Measurements from ENCODE around the gene RFNG.
A peak's percentile ranks its signal among the peaks of the same experiment; 100 is the strongest.

The RFNG gene

GRCh38 chr17:82077617-82078358 lies 26.2 kb upstream of the RFNG start:
- no peak for DNase-seq (ENCODE audit: low spot score)

GRCh38 chr17:82076785-82077591 lies 25.4 kb upstream of the RFNG start:
- no peak for DNase-seq (ENCODE audit: low spot score)

- no peak for DNase-seq (ENCODE audit: low spot score)
Measured at GRCh38 chr17:82076018-82076784, 24.6 kb upstream of the RFNG start.

- no peak for DNase-seq (ENCODE audit: low spot score)
Measured at GRCh38 chr17:82073446-82073845, 21.8 kb upstream of the RFNG start.

DNA sequence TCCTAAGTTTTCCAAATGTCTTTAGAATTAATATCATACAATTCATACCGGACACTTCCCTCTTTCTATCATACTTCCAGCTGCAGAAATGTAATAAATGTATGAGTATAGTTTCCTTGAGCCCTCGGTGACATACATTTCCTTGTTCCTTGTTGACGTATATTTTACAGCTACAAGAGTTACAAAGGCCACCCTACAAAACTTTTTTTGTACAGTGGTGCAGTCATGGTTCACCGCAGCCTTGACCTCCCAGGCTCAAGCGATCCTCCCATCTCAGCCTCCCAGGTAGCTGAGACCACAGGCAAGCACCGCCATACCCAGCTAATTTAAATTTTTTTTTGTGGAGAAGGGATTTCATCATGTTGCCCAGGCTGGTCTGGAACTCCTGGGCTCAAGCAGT lies 21.2 kb upstream of the RFNG start:
- DNase-seq (ENCODE audit: low spot score), result no peak

DNA sequence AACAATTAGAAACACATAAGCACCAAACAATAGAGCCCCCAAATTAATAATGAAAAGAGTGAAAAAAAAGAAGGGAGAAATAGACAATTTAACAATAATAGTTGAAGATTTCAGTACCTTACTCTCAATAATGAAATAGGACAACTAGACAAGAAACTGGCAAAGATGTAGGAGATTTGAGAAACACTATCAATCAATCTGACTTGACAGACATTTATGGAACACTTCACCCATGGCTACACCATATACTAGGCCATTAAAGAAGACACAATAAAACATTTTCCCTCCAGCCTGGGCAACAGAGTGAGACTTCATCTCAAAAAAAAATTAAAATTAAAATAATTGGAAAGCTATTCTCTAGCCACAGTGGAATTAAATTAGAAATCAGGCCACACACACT lies 19.0 kb upstream of the RFNG start:
- DNase-seq (ENCODE audit: low spot score), result no peak

DNA sequence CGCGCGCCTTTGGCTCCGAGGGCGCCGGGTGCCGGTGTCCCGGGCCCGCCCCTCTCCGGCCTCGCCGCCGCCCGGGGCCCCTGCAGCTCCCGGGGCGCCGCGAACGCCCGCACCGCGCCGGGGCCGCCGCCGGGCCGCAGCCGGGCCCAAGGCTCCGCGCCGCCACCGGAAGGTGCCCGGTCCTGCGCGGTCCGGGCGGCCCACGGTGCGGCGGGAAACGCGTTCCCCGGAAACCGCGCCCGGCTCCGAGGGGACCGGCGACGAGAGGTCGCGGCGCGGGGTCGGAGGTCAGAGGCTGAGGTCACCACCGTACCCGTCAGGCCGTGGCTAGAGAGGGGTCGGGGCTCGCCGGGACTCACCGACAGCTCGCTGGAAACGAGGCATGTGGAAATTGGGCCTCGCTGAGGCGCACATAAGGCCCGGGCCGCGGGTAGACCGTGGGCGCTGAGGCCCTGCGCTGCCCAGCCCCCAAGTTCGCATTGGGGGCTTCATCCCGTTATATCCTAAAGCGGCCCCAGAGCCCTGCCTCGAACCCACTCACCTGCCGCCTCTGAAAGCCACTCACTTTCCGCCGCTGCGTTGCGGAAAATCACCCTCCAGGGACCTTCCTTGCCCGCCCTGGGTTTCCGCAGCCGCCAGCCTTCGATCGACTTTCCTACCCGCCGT lies 14.2 kb upstream of the RFNG start, which contains the start of gene DUS1L:
Gene DUS1L (minus strand): TSS at position 167 of the 666 bp plus-strand sequence. CDS start 745 bp downstream, outside the sequence.
- DNase-seq (ENCODE audit: low spot score), result peak; percentile 91

DNA sequence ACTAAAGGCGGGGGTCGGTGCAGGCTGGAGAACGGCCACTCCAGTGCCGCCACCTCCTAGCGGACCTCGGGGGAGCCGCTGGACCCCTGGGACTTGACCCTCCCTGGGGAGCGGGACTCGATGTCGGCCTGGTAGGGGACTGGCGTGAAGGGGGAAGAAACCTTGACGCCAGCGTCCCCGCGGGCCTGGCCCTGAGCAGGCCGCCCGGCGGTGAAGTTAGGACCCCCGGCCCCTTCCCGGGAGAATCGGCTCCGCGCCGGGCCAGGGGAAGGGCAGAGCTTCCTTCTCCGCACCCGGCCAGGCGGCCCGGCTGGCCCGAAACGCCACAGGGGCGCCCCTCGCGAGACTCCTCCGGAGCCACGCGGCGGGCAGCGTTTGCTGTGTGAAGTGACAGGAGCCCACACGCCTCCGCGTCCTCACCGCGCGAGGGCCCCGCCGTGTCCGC lies 13.6 kb upstream of the RFNG start:
- peak; percentile 47 for DNase-seq (ENCODE audit: low spot score)

GRCh38 chr17:82064433-82065192 lies 13.0 kb upstream of the RFNG start:
- DNase-seq (ENCODE audit: low spot score), result no peak

GRCh38 chr17:82063424-82064415 lies 12.1 kb upstream of the RFNG start:
- no peak for DNase-seq (ENCODE audit: low spot score)

DNA sequence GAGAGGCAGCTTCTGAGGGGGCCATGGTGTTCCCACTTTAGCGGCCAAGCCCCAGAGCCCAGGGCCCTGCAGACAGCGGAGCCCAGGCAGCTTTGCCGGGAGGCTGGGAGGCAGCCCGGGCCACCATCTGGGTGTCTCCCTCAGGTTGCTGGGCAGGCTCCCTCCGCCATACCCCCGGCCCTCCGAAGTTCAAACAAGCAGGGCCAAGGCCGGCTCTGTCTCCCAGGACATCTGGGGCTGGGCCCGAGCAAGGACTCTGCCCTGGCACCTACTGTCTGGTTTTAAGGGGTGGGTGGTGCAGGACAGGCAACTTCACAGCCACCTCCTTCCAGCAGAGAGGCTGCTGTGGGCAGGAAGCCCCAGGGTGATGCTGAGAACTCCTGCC lies 11.4 kb upstream of the RFNG start:
- no peak for DNase-seq (ENCODE audit: low spot score)

DNA sequence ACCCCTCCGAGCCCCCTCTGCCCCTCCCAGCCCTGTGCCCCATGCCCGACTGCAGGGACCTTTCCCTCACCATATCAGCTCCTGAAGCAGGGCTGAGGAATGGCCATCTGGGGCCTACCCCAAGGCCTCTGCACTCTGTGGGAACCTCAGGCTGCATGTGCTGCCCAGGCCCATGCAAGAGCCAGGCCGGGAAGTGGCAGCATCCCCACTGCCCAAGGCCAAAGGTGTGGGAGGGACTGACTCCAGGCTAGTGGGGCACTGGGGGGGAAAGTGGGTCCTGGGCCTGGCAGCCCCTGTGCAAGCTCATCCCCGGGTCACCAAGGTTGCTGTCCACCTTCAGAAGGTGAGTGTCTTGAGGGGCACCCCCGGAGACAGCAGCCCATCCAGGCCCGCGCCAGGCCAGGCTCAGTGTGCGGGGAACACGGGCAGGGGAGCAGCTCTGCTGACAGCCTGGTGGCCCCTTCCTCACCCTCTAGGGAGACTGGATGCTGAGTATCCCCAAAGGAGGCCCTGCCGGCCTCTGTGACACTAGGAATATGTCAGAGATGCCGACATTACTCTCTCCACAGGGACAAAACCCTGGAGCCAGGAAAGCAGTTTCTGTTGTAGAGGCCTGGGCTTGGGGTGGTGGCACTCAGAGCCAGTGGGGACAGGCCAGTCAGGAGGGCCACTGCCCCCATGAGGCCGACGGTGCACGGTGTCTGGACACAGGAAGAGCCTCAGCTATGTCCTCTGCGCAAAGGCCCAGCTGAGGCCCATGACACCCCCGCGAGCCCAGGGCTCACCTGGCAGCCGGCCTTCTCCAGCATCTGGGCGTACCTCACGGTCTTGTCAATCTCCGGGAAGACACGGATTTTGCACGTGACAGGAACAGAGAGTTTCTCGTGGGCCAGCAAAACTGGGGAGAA lies 10.7 kb upstream of the RFNG start:
- DNase-seq (ENCODE audit: low spot score), result no peak

- DNase-seq (ENCODE audit: low spot score), result no peak
Measured at GRCh38 chr17:82061047-82061925, 9.7 kb upstream of the RFNG start.

DNA sequence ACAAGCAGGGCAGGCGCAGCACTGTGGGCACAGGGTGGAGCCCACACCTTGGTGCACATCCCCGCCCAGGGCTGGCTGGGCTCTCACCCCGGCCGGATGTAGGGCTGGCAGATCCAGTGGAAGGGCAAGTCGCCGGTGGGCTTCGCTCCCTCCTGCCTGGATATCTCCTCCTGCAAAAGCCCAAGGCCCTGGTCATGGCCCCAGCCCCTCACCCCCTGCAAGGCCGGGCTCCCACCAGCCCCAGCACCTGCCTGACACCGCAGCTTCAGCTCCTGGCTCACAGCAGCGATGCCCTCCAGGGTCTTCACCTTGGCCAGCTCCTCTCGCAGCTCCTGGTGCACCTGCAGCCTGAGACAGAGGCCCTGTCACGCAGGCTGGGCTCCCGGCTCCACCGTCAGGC lies 9.0 kb upstream of the RFNG start:
- no peak for DNase-seq (ENCODE audit: low spot score)

- DNase-seq (ENCODE audit: low spot score), result no peak
Measured at GRCh38 chr17:82060001-82060380, 8.4 kb upstream of the RFNG start.

GRCh38 chr17:82059272-82060000 lies 7.8 kb upstream of the RFNG start:
- DNase-seq (ENCODE audit: low spot score), result no peak

DNA sequence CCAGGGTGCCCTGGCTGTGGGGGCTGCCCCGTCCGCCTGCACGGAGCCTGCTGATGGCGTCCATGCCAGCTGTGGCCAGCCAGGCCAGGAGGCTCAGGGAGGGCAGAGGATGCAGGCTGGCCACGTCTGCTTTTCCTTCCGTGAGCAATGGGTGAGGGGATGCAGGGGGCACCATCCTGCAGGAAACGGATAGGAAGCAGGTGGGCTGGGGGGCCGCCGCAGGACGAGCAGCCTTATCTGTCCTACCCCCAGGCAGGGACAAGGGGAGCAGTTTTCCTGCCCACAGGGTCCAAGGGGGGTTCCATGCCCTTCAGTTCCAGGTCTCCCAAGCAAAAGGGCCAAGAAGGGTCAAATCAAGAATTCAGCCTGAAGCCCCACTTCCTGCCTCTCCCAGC lies 7.2 kb upstream of the RFNG start:
- DNase-seq (ENCODE audit: low spot score), result no peak
